IPS DF 4.7 (cell line): ENCODE measurements around the gene CDH16.

Source experiments
- DNase-seq: peaks from one replicate; pipeline ENCODE4 v3.0.0-alpha.2; 2013; ENCODE audit warnings: low spot score; ENCODE audit errors: extremely low read depth

Gene CDH16

GRCh38 chr16:66911801-66912200 lies 6.9 kb downstream of the CDH16 start:
- DNase-seq = no peak

DNA sequence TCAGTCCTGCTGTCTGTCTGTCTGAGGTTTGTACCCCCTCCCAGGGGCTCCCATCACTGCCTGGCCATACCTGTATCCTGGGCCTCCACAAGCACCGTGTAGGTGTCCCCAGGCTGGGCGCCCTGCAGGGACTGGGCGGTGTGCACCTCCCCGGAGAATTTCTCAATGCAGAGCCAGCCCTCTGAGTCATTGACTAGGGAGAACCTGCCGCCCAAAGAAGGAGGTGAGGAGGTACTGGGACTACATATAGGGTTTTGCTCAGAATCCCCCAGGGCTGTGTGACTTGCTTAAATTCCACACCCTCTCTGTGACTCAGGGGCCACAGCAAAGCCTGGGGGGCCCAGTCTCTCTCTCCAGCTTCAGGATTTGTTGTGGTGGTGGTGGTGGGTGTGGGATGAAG lies 7.6 kb downstream of the CDH16 start:
- DNase-seq = no peak

GRCh38 chr16:66910175-66910940 lies 8.3 kb downstream of the CDH16 start:
- no peak for DNase-seq

DNA sequence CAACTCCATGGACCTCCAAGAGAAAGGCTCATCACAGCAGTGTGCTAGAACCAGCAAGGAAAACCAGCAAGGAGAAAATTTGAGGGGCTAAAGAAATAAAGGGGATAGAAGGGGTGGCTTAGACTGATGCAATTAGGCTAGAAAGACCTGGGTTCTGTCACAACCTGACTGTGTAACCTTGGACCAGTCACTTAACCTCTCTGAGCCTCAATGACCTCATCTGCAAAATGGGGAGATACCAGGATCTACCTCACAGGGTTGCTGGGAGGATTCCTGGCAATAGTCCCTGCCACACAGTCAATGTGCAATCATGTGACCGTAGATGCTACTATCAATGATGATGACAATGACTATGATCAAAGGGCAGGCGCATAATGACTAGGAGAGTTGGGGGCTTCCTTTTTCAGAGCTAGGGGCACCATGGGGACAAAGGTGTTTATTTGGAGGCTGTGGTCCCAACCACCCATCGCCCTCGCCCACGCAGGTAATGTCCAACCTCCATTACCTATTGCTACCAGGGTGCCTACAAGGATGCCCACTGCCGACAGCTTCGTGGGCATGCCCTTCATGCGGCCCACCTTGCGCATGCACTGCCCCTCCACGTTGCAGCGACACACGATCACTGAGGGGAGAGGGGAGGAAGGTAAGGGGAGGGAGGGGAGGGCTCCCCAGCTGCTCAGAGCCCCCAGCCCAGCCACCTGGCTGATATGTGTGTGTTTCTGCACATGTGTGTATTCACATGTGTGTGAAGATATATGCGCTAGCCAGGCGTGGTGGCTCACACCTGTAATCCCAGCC lies 9.7 kb downstream of the CDH16 start:
- DNase-seq = no peak

DNA sequence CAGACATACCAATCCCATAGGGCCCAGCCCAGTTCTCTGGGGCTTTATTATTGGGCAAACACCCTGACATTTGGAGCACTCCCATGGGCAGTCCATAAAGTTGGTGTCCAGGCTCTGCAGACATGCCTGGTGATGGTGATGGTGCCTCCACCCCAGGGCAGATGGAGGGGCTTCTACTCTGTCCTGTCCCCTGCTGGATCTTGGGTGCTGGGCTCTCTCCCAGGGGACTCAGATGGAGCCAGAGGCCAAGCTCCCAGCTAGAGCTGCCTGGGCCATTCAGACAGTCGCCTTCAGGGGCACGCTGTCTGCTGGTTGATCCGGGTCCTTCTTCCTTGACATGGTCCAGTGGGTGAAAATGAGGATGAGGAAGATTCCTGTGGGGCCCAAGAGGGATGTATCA lies 10.6 kb downstream of the CDH16 start:
- no peak for DNase-seq

DNA sequence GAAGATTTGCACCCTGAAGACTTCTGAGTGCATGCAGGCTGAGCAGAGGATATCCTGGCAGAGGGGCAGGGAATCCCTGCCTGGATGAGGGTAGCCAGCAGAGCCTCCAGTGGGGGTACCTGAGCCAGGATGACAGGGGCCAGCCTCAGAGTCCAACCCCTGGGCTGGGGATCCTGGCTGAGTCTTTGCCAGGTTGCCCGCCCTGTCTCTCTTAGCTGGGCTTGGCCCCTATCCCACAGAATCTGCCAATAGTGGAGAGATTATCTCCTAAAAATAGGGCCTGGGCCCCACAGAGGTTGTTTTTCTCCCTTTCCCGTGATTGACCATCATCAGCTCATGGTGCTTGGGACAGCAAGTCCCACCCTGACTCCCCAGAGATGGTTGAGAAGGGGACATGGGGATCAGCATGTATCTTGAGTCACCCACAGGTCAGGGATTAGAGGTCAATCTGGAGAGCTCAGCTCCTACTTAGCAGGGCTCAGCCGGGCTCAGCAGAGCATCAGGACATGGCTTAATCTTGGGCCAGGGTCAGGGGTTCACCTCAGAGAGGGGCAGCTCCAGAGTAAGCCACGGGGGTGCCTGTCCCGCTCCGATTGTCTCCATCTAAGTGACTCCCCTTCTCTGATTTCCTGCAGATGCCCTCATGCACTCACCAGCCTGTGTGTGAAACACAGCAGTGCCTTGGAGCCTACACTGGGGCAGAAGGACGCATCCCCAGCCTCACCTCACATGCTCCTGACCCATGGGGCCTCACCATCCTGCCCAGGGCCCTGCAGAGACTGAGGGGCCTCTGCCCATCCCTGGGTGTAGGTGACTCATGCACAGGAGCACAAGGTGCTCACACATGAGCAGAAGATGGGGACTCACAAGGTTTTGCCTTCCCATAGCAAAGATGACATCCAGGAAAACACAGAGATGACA lies 11.5 kb downstream of the CDH16 start:
- no peak for DNase-seq

GRCh38 chr16:66905633-66906539 lies 12.8 kb downstream of the CDH16 start:
- no peak for DNase-seq

DNA sequence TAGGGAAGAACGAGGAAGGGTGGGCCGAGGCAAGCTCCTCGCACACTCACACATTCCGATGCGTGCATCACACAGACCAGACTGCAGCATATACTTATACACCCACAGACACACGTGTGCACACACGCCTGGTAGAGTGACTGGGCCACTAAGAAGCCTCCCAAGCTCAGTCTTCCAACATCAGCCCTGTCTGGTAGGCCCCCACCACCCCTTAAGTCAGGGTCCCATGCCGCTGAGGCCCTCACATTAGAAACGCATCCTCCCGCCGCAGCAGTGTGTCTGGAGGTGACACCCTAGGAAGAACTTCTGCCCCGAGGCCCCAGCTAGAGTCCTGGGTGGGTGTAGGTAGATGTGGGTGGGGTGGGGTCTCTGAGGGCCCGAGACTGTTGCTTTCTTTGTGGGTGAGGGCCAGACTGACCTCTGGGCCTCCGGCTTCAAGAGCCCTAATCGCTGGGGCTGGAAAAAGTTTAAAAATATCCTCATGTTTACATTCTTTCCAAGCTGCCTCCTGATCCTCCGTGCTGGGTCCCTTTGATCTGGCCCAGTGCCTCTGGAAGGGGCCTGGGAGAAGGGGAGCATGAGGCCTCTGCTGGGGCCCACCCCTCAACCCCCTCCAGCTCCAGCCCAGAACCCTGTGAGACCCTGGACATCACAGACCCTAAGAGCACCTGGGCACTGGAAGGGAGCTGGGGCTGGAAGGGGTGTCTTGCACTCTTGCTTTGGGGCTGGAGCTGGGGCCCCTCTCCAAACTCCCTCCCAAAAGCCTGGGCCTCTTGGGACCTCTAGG lies 13.6 kb downstream of the CDH16 start:
- DNase-seq = no peak

DNA sequence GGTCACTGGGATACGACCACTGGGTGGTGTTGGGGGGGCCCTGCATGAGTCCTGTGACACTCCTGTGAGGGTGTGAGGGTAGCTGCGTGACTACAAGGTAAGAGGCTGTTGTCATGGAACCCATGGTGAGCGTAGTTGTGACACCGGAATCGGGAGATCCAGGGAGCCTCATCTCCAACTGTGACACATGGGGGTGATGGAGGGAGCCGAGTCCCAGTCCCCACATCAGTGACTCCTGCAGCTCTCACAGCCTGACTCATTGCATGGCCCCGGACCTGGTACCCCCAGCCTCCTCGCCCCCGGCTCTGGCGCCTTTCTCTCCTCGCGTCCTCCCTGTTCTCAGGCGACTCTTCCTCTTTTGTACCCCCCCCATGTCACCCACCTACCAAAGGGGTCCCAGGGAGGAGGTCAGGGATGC lies 14.2 kb downstream of the CDH16 start:
- DNase-seq = no peak

GRCh38 chr16:66903544-66904427 lies 14.9 kb downstream of the CDH16 start:
- no peak for DNase-seq

DNA sequence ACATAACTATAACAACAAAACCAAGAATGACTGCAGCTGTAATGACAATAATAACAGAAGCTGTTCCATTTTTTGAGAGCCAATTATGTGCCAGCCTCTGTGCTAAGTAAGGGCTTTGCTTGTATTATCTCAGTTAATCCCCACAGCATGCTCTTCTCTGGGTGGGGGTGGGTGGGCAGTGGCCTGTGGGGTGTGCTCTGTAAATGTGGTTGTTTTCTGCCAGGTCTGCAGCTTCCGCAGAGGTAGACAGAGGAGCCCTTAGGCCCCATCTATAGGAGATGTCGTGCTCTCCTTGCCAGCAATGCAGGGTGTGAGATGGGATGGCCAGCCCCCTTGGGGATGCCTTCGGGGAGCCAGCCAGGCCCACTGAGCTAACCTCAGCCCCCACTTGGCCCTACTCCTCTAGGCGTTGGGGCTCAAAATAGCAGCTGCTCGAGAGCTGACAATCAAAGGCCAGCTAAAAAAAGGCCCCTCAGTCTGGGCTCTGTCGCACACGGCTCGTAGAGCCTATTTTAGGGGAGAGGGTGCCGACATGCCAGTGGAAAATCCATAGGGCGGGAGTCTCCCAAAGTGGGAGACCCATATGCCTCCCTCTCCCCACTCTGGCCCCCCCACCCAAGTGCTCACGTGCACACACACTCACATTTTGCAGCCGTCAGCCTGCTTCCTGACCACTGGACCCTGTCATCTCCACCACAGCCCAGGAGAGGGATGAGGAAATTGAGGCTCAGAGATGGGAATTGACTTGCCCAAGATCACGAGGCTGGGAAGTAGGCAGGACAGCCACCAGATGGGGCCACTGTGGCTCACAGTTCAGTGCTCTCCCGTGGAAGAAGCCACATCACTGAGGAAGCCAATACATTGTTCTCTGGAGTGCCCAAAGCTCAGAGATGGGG lies 15.8 kb downstream of the CDH16 start:
- DNase-seq = no peak

DNA sequence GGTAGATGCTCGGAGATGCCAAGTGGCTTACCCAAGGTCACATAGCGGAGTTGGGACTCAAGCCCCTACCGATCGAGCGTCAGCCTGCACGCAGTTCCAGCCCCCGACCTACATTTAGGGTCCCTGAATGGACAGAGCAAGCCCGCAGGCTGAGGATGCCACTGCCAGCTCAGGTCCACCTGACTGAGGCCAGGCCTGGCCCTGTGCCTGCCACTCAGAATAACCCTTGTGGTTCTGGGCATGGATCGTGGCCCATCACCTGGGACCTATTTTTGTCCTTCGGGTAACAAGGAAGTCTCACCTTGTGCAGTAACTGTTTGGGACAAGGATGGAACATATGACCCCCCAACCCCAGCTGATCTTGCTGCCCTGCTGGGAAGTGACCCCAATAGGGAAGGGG lies 17.1 kb downstream of the CDH16 start:
- no peak for DNase-seq

DNA sequence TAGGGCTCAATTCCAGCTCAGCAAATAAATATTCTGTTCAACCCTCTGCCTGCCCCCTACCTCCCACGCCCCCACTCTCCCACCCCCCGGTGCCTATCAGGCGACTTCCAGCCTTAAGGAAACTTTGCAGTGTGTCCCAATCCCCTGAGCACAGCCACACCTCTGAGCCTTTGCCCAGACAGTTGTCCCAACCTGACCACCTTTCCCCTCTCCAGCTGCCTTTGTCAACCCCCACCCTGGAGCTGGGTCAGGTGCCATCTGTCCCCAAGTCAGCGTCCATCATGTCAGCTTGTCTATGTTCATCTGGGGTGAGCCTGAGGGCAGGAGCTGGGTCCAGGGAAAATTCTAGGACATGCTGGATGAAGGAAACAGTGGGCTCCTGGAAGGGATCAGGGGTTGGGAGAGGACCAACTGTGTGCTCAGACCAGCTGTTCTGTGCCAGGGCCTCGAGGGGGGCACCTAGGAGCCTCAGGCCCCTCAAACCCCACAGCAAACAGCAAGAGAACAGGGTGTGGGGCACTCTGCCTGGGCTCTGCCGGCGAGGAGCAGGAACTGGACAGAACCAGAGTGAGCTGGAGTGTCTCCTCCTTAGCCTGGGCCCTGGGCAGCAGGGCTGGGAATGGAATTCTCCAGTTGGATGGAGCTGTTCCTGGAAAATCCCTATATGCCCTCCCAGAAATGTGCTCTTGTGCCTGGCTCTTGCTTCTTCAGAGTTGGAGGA lies 17.8 kb downstream of the CDH16 start:
- DNase-seq = no peak

GRCh38 chr16:66899945-66900710 lies 18.6 kb downstream of the CDH16 start:
- DNase-seq = no peak

GRCh38 chr16:66899310-66899944 lies 19.3 kb downstream of the CDH16 start:
- DNase-seq = no peak

GRCh38 chr16:66898933-66899309 lies 19.8 kb downstream of the CDH16 start:
- DNase-seq = no peak
